ENCODE measurements around the gene VPS37D. TPM values are rescaled to one million over a fixed set of nuclear protein-coding genes. Genes with fewer than 3 reads are reported as not detected.

The VPS37D gene
- total RNA-seq, 1 experiment from 2014 or later, result 6.9 TPM

Other genes with a start within 250 kb of the VPS37D start
- 0.64 and 1.1 TPM in 2 replicates for gene FZD9, start 234.1 kb upstream of the VPS37D start, total RNA-seq (2014; rRNA removed)
- gene BAZ1B, start 145.5 kb upstream of the VPS37D start, total RNA-seq (2014; rRNA removed), result 97.0 and 110 TPM in 2 replicates
- gene BCL7B, start 110.1 kb upstream of the VPS37D start, total RNA-seq (2014; rRNA removed), result 67.7 and 71.0 TPM in 2 replicates
- gene TBL2, start 89.3 kb upstream of the VPS37D start, total RNA-seq (2014; rRNA removed), result 147 and 171 TPM in 2 replicates
- gene MLXIPL, start 43.3 kb upstream of the VPS37D start, total RNA-seq (2014; rRNA removed), result 0.13 and 0.63 TPM in 2 replicates
- 3.9 and 5.5 TPM in 2 replicates for gene DNAJC30, start 15.6 kb downstream of the VPS37D start, total RNA-seq (2014; rRNA removed)
- gene BUD23, start 15.8 kb downstream of the VPS37D start, total RNA-seq (2014; rRNA removed), result 69.3 and 82.6 TPM in 2 replicates
- gene STX1A, start 51.8 kb downstream of the VPS37D start, total RNA-seq (2014; rRNA removed), result 80.0 and 100 TPM in 2 replicates
- gene ABHD11, start 71.0 kb downstream of the VPS37D start, total RNA-seq (2014; rRNA removed), result 34.5 and 40.1 TPM in 2 replicates
- not detected in 2 replicates for gene CLDN3, start 102.4 kb downstream of the VPS37D start, total RNA-seq (2014; rRNA removed)
- 0.17 and 0.19 TPM in 2 replicates for gene CLDN4, start 163.2 kb downstream of the VPS37D start, total RNA-seq (2014; rRNA removed)
- gene METTL27, start 174.7 kb downstream of the VPS37D start, total RNA-seq (2014; rRNA removed), result 3.2 and 5.7 TPM in 2 replicates
- gene TMEM270, start 193.3 kb downstream of the VPS37D start, total RNA-seq (2014; rRNA removed), result not detected in 2 replicates

All from LHCN-M2 (cell line).